Keratinocyte (primary cell): Measurements from ENCODE around the gene DDX39B. TPM values are rescaled to one million over a fixed set of nuclear protein-coding genes. Genes with fewer than 3 reads are reported as not detected.
"Not testable (repeated sequence)": the region's sequence is repeated elsewhere in the genome, so short reads cannot be mapped to it uniquely, and the experiment has no call there.

Experiments used
- DNase-seq: peaks from one replicate; pipeline ENCODE4 v3.0.0-alpha.2; 2011; ENCODE audit warnings: low read depth, missing footprints, low spot score
- FAIRE-seq: peaks from 2 replicates; lab custom pipeline; 2011; peaks lifted over from hg19 to GRCh38; lab: Jason Lieb, UNC
- H2AFZ ChIP-seq: 2 replicates; pipeline ENCODE4 v1.6.0; 2012; ENCODE audit warnings: low read length, control low read depth, inconsistent platforms; ENCODE audit not compliant: control insufficient read depth
- H3K27ac ChIP-seq: 2 replicates; pipeline ENCODE4 v1.5.1; 2011; ENCODE audit warnings: low read length; ENCODE audit not compliant: control insufficient read depth, insufficient read depth
- H3K27me3 ChIP-seq: 3 replicates; pipeline ENCODE4 v1.6.0; 2011; ENCODE audit warnings: low read length; ENCODE audit not compliant: control insufficient read depth, insufficient read depth; ENCODE audit errors: extremely low read depth
- H3K36me3 ChIP-seq, 2 experiments: 2 replicates in 1 of 2; 3 replicates in 1 of 2; pipeline ENCODE4 v1.5.1; 2011; ENCODE audit warnings: low read length in 2 of 2, mild to moderate bottlenecking in 1 of 2; ENCODE audit not compliant: control insufficient read depth in 2 of 2, insufficient read depth in 2 of 2; ENCODE audit errors: extremely low read depth in 1 of 2
- H3K4me1 ChIP-seq: 3 replicates; pipeline ENCODE4 v1.5.1; 2011; ENCODE audit warnings: low read length; ENCODE audit not compliant: control insufficient read depth, insufficient read depth; ENCODE audit errors: extremely low read depth
- H3K4me2 ChIP-seq: 3 replicates; pipeline ENCODE4 v1.6.0; 2011; ENCODE audit warnings: low read depth, low read length; ENCODE audit not compliant: control insufficient read depth, insufficient read depth; ENCODE audit errors: extremely low read depth
- H3K4me3 ChIP-seq, 3 experiments: fragments of 200-600 bp in 1 of 3; sonication (generic) in 1 of 3; 2 replicates in 2 of 3; 3 replicates in 1 of 3; pipeline ENCODE4 v1.5.1; 2011 to 2016; ENCODE audit warnings: low read length in 3 of 3, mild to moderate bottlenecking in 3 of 3, control low read depth in 2 of 3, inconsistent platforms in 1 of 3, low read depth in 1 of 3, mixed read lengths in 1 of 3, mixed run types in 1 of 3, moderate library complexity in 1 of 3; ENCODE audit not compliant: control insufficient read depth in 2 of 3, insufficient read depth in 2 of 3; ENCODE audit errors: extremely low read depth in 1 of 3
- H3K79me2 ChIP-seq: 2 replicates; pipeline ENCODE4 v1.6.0; 2012; ENCODE audit warnings: low read length; ENCODE audit not compliant: control insufficient read depth, insufficient read depth
- H3K9ac ChIP-seq: 3 replicates; pipeline ENCODE4 v1.6.0; 2011; ENCODE audit warnings: low read length; ENCODE audit not compliant: control insufficient read depth, insufficient read depth; ENCODE audit errors: extremely low read depth
- H3K9me1 ChIP-seq: 3 replicates; pipeline ENCODE4 v1.6.0; 2011; ENCODE audit warnings: low read length; ENCODE audit not compliant: control insufficient read depth, insufficient read depth; ENCODE audit errors: extremely low read depth
- H3K9me3 ChIP-seq: 2 replicates; pipeline ENCODE4 v1.5.1; 2012; ENCODE audit warnings: low read depth, low read length; ENCODE audit not compliant: control insufficient read depth
- H4K20me1 ChIP-seq: 3 replicates; pipeline ENCODE4 v1.6.0; 2011; ENCODE audit warnings: low read length; ENCODE audit not compliant: control insufficient read depth, insufficient read depth; ENCODE audit errors: extremely low read depth
- EZH2 ChIP-seq: IDR thresholded peaks from one replicate; pipeline ENCODE4 v1.6.1; 2012; ENCODE audit warnings: inconsistent platforms, mild to moderate bottlenecking, low read length, moderate library complexity
- dilution Hi-C: fragments of 300-500 bp; cut with MboI; formaldehyde crosslinking; loops from one replicate; pipeline ENCODE4 v1.7.0; 2020; ENCODE audit warnings: low sequenced_read_pairs; ENCODE audit not compliant: extremely low pct_ligation_motif_present
- polyA plus RNA-seq, 5 experiments: library from polyadenylated mRNA; depleted of rRNA in 3 of 5; stranded (reverse) in 3 of 5; stranded (forward) in 1 of 5; unstranded in 1 of 5; fragments of >200 nt; gene quantifications; 1 replicate in 1 of 5; 2 replicates in 3 of 5; 3 replicates in 1 of 5; pipeline versions ENCODE4 v1.2.1 to v1.2.3, GENCODE V29; 2011 to 2012; ENCODE audit warnings: missing spikeins in 2 of 5, low read depth in 1 of 5, low replicate concordance in 1 of 5
- TF ChIP-seq, protein P1 (sequence below), 3 experiments: IDR thresholded peaks in 1 of 3; conservative IDR thresholded peaks in 1 of 3; optimal IDR thresholded peaks in 1 of 3; 2 replicates in 2 of 3; 3 replicates in 1 of 3; pipeline versions ENCODE3 to v1.5.1; 2011; ENCODE audit warnings: low read length in 3 of 3, mild to moderate bottlenecking in 3 of 3, moderate library complexity in 2 of 3, control low read depth in 1 of 3, inconsistent platforms in 1 of 3; ENCODE audit not compliant: insufficient read depth in 2 of 3; ENCODE audit errors: extremely low read depth in 1 of 3

Gene DDX39B
- polyA plus RNA-seq, 1 donor (not counting 4 experiments of a cell fraction or from before 2014, with no cell fraction given) = 314 TPM

DNA sequence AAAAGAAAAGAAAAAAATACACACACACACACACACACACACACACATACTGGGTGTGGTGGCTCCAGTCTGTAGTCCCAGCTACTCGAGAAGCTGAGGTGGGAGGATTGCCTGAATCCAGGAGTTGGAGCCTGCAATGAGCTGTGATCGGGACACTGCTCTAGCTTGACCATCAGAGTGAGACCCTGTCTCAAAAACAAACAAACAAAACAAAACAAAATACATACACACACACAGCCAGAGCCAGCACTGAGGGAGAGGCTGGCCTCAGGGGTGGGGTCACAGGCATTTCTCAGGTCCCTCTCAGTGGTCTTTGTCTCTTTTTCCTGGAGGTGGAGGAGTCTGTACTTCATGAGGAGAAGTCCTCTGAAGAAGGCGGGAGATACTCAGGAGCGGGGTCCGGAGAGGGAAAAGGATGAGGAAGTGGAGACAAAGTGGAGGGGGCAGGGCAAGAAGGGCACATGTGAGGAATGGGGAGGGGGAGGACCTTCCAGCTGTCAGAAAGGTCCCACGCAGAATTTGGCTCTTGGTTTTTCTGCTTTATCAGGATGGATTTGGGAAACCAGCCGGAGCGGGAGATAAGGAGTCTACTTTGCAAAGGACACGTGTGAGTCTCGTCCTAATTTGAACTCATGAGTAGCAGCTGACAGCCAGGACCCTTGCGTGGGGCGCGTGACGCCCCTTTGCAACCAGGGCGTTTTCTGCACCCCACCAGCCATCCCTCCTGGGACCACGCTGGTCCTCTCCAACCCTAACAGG is 51.5 kb downstream of the DDX39B start:
- no peaks in the 10 kb centered on the region for H3K79me2 ChIP-seq
- FAIRE-seq = no peak

DNA sequence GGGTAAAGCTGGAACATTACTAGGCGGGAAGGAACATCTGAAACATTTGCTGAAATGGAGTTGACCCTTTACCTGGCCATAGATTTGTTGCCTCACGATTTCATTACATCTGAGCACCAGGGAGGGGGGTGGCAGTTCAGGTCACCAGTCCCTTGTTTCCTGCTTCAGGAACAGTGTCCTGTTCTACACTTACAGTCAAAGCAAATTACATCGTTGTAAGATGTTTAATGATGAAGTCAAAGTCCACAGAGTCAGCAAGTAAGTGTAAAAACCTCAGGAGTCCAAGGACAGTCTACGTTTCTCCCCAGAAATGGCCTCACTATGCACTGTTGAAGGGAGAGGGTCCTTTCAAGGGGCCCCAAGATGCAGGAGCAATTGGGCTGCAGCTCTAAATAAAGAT is 52.7 kb downstream of the DDX39B start:
- DNase-seq (no peak), FAIRE-seq (no peak)
- no peaks in the 10 kb centered on the region for H3K36me3 ChIP-seq
- TF ChIP-seq, protein P1, sequence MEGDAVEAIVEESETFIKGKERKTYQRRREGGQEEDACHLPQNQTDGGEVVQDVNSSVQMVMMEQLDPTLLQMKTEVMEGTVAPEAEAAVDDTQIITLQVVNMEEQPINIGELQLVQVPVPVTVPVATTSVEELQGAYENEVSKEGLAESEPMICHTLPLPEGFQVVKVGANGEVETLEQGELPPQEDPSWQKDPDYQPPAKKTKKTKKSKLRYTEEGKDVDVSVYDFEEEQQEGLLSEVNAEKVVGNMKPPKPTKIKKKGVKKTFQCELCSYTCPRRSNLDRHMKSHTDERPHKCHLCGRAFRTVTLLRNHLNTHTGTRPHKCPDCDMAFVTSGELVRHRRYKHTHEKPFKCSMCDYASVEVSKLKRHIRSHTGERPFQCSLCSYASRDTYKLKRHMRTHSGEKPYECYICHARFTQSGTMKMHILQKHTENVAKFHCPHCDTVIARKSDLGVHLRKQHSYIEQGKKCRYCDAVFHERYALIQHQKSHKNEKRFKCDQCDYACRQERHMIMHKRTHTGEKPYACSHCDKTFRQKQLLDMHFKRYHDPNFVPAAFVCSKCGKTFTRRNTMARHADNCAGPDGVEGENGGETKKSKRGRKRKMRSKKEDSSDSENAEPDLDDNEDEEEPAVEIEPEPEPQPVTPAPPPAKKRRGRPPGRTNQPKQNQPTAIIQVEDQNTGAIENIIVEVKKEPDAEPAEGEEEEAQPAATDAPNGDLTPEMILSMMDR (optimal IDR thresholded peaks at IDR 0.05 in 1 of 3, IDR thresholded peaks at IDR 0.05 in 1 of 3, conservative IDR thresholded peaks at IDR 0.05 in 1 of 3; ENCODE audit: extremely low read depth in 1 of 3, insufficient read depth in 2 of 3, low read length in 3 of 3) = no peak
- no peak for TF ChIP-seq EZH2
- dilution Hi-C loops = loop anchor here (10.0 kb wide), 1 partner anchor 64 kb away; no protein-coding TSS in a partner anchor
- H4K20me1 ChIP-seq = no peaks in the 10 kb centered on the region
- no peaks in the 10 kb centered on the region for H3K79me2 ChIP-seq
- H3K4me1 ChIP-seq = peaks cover 15% of the 10 kb centered on the region
- no peak overlapping the region for H3K4me2 ChIP-seq
- no peak overlapping the region for H2AFZ ChIP-seq
- no peaks in the 10 kb centered on the region for H3K27me3 ChIP-seq
- no peaks in the 10 kb centered on the region for H3K9me3 ChIP-seq
- H3K4me3 ChIP-seq = no peak overlapping the region
- no peak overlapping the region for H3K9ac ChIP-seq
- no peak overlapping the region for H3K27ac ChIP-seq
- H3K9me1 ChIP-seq = no peaks in the 10 kb centered on the region

More for the DNA sequence above, 51.5 kb downstream of the DDX39B start:
- DNase-seq = no peak
- H3K27me3 ChIP-seq = no peaks in the 10 kb centered on the region
- no peak overlapping the region for H2AFZ ChIP-seq
- peaks cover 18% of the 10 kb centered on the region for H3K4me1 ChIP-seq
- H4K20me1 ChIP-seq = no peaks in the 10 kb centered on the region
- H3K9ac ChIP-seq = no peak overlapping the region
- TF ChIP-seq, protein P1 (optimal IDR thresholded peaks at IDR 0.05 in 1 of 3, IDR thresholded peaks at IDR 0.05 in 1 of 3, conservative IDR thresholded peaks at IDR 0.05 in 1 of 3; ENCODE audit: extremely low read depth in 1 of 3, insufficient read depth in 2 of 3, low read length in 3 of 3) = no peak
- TF ChIP-seq EZH2 = no peak
- dilution Hi-C loops = no loop called here
- no peak overlapping the region for H3K27ac ChIP-seq
- H3K4me2 ChIP-seq = no peak overlapping the region
- no peaks in the 10 kb centered on the region for H3K9me3 ChIP-seq
- no peaks in the 10 kb centered on the region for H3K9me1 ChIP-seq
- no peaks in the 10 kb centered on the region for H3K36me3 ChIP-seq
- H3K4me3 ChIP-seq = no peak overlapping the region

DNA sequence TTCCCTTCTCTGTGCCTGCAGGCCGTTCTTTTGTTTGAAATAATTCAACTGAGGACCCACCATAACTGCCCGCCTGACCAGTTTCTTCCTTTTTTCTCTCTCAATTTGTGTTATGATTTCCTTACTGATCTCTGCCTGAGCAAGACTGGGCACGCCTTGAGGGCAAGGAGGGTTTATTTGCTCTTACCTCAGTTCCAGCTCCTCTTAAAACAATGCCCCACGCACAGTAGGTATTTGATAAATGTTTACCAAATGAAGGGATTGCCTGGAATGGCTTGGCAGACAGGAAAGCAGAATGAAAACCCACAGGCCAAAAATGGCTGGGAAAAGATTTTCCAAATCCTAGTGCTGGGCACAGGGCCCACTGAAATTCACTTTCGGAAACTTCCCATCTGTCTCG is 54.1 kb downstream of the DDX39B start:
- peak overlapping the region; percentile 20 for H3K27ac ChIP-seq
- not testable (repeated sequence) for H2AFZ ChIP-seq, H3K79me2 ChIP-seq, H3K4me3 ChIP-seq, H3K9ac ChIP-seq, H3K9me3 ChIP-seq, H3K27me3 ChIP-seq, DNase-seq, H3K9me1 ChIP-seq, H3K36me3 ChIP-seq, H3K4me2 ChIP-seq, H4K20me1 ChIP-seq
- peaks cover 15% of the 10 kb centered on the region for H3K4me1 ChIP-seq
- peak; percentile 23 for FAIRE-seq
- dilution Hi-C loops = loop anchor here (10.0 kb wide), 1 partner anchor 63 kb away; no protein-coding TSS in a partner anchor
